GM19239 (cell line): ENCODE measurements around the gene EZR.
A peak's percentile ranks its signal among the peaks of the same experiment; 100 is the strongest.
"Not testable (repeated sequence)": the region's sequence is repeated elsewhere in the genome, so short reads cannot be mapped to it uniquely, and the experiment has no call there.

Experiments used
- DNase-seq: peaks from one replicate; pipeline ENCODE4 v3.0.0; 2011; ENCODE audit warnings: low spot score; ENCODE audit not compliant: insufficient read length
- FAIRE-seq: peaks from 2 replicates; lab custom pipeline; 2011; peaks lifted over from hg19 to GRCh38; lab: Jason Lieb, UNC

The EZR gene

DNA sequence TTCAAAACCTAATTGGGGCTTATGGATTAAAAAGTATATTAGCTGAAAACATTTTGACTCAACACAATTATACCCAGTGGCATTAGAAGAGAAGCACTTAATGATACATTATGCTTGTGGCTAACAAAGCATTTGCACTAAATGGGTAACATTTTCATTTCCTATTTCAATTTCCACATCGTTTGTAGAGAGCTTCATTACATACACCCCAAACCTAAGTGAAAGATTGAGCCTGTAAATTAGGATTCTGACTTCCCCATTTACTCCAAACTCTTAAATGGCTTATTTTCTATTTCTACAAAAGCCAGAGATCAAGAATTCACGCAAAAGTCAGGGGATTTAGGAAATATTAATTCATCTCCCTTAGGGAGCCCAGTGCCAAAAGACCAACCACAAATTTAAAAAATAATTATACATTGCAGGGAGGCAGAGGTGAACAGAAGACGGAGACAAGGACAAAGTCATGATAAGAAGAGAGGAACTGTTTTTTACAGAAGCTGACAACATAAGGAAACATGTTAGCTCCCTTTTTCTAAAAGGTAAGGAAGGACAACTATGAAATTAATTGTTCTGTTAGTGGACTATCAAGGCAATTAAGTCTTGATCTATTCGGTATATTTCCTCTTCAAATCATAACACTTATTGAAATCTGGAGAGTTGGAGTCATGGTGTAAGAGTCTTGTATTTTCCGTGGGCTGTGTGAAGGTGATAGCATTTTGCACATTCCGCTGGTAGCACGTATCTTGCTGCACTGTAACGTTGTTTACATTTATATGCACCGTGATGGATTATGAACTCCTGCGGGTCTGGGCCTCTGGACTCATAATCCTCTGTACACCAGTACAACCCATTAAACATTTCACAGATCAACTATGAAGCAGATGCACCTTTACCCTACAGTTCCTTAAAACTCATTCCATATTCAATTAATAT lies 24.8 kb upstream of the EZR start:
- FAIRE-seq (no peak), DNase-seq (no peak)

DNA sequence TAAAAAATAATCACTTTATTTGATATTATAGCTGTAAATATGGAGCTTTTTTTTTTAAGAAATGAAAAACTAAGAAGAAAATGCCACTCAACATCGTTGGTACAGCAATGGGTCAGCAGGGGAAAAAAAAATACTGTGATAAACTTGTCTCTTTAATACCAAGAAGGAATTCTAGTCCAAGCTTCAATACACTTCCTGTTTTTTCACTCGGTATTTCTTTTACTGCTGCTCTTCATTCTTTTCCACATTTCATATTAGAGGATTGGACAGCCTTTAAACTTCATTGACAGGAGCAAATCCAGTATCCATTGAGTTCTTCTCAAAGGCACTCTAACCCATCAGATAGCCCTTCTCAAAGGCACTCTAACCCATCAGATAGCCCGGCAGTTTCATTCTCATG lies 22.2 kb upstream of the EZR start:
- FAIRE-seq: no peak
- DNase-seq: no peak

DNA sequence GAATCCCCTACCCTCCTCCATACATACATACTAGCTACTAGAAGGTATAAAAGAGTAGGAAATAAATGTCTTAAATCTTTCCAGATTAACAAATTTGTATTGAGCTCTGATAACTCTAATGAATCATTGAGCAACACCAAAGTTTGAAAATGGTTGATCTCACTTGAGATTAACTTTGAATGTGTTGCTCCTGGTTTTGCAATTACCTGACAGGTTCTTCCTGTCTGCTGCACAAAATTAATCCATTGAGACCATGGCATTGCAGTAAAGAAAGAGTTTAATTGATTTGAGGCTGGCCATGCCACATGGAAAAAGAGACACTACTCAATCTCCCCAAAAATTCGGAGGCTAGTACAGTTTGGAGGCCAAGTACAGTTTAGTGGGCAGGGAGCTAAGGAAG lies 21.3 kb upstream of the EZR start:
- FAIRE-seq (no peak), DNase-seq (no peak)

DNA sequence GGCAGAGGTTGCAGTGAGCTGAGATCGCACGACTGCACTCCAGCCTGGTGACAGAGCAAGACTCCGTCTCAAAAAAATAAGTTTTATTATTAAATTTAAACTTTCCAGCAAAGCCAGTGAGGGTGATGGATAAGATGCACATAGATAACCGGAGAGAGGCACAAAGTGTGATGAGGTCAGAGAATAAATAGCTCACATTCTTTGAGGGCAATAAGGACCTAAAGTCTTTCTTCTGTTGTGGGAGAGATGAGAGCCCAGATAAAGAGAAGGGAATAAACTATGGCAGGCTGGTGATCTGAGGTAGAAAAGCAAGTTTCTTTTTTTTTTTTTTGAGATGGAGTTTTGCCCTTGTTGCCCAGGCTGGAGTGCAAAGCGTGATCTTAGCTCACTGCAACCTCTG lies 20.6 kb upstream of the EZR start:
- FAIRE-seq (no peak), DNase-seq (no peak)

DNA sequence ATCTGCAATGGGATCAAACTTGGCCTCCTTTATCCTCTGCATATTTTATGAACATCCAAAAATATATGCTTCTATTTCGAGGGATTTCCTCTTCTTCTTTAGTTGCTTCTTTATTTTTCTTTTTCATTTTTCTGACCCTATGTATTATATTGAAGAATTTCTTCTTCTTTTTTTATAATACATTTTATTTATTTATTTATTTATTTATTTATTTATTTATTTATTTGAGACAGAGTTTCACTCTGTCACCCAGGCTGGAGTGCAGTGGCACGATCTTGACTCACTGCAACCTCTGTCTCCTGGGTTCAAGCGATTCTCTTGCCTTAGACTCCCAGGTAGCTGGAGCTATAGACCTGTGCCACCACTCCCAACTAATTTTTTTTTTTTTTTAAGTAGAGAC lies 19.6 kb upstream of the EZR start:
- FAIRE-seq, DNase-seq: not testable (repeated sequence)

DNA sequence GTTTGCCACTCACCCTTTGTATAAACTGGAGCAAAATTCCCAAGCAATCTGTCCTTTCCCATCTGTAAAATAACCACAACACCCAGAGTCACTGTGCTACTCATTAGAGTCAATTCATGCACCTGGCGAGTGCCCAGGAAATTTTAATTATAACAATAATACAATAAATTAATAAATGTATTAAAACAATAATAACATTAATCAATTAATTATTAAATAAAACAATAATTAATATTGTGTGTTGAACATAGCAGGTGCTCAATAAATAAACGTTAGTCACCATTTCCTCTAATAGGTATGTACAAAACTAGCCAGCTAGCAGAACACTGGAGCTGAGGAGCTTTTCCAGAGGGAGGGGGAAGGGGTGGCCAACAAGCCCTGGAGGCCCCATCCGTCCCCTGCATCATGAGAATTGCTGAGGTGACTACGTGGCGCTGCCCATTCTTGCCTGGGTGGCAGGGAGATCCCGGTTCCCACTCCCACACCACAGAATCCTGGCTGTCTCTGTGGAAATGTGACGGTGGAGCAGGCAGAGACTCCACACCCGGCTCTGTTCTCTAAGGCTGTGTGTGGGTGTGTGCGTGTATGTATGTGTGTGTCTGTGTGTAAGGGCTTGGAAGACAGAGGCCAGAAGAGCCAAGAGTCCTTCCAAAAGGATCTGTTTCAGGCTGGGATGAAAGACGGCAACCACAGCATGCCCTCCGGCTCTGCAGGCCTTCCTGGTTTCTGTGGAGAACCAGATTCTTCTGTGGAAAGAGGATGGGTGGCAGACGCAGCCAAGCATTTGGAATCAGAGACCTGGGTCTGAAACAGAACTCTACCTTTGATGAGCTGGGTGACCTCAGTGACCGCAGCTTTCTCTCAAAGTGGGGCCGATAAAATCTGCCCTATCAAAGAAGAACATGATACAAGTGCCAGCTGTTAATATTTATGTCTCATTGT lies 18.8 kb upstream of the EZR start:
- DNase-seq: no peak
- no peak for FAIRE-seq

DNA sequence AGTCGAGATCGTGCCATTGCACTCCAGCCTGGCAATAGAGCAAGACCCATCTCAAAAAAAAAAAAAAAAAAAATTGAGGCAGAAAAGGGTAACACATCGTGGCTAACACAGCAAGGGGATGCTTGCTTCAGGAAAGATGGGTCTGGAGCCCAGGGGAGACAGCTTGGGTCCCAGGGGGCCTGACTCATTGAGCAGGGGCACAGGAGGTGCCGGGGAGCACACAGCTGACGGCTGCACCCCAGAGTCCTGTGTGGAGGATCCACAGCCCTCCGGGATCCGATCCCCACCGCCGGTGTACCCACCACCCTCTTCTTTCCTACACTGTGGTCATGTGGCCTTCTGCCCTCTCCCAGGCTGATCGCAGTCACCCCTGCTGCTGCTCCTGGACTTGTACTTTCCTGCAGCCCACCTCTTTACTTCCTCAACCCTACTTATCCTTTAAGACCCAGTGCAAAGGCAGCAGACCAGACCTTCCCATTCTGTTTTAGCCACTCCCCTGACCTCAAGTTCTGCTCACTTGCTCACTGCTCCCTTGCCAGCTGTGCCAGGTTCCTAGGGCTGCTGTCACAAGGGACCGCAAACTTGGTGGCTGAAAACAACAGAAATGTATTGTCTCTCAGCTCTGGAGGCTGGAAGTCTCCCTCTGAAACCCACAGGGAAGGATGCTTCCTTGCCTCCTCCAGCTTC lies 17.6 kb upstream of the EZR start:
- no peak for DNase-seq
- FAIRE-seq: no peak

DNA sequence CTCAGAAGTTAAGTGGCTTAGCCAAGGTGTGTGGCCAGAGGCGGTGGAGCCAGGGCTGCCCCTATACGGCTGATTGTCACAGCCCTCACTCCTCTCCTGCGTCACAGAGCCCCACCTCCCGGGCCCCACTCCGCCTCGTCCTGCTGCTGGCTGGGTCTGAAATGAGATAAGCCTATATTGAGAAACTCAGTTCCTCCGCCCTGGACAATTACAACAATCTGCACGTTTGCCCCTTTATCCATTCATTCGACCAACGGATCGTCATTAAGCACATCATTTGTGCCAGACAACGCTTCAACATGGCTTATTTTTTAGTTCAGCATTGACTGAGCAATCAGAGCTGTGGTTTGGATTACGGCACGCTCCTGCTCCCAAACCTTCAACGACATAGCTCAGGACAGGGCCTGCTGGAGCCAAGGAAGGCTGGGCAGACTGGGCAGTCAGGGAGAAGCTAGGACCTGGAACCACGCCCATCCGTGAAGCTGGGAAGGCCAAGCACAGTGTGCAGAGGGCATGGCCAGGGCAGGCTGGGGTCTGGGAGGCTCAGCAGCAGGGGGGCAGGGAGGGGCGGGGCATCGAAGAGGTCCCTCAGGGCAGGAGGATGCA lies 16.6 kb upstream of the EZR start:
- DNase-seq (no peak), FAIRE-seq (no peak)

DNA sequence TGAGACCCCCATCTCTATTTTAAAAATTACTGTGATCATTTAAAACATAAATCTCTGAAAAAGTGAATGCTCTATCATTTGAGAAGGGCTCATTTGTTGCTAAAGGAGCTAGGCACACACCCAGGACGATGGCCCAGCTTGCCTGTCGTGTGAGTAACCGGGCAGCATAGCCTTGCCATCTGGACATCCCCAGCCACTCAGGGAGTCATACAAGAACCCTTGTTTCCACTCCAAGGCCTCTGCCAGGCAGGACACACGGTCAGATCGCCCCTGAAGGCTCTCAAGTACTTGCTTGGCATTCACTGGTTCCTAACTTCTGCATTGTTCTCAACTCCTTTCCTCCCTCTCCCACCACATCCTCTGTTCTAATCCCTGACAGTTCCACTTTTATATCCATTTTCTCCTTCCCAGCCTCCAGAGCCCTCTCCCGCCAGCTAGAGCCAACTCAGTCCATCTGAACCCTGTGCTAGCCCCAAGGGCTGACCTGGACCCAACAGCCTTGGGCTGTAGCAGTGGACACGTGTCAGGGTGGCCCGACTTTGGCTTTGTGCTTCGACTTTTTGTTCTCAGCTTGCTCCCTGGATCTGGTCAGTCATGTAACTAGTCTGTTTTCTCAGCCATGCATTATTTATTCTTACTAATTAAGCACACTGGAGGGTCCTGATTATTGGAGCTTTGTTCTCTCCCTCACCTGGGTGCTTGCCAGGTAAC lies 15.7 kb upstream of the EZR start:
- no peak for FAIRE-seq
- no peak for DNase-seq

DNA sequence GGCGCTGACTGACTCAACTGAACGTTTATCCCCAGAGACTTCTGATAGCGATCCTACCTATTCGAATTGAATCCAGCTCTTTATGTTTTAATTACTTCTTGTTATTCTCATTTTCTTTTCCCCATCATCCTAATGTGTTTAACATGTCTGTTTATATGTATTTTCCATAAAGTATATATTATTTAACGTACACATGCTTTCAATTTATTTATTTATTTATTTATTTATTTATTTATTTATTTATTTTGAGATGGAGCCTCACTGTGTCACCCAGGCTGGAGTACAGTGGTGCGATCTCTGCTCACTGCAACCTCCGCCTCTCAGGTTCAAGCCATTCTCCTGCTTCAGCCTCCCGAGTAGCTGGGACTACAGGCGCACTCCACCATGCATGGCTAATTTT lies 13.6 kb upstream of the EZR start:
- FAIRE-seq, DNase-seq: not testable (repeated sequence)

DNA sequence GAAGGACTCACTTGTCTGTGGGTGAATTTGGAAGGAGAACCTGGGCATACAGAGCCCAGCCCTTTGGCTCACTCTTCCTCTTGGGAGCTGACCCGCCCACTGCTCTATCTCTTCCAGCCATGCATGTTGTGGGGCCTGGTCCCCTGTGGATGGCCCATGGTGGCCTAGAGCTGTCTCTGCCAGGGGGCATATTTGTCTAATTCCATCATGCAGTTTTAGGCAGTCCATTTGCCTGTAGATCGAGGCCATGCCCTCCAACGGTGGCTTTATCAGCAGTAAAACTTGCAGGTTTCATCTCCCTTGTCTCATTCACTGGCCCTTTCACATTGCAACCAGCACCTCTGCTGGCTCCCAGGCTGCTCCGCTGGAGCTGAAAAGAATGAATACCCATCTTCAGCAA lies 12.9 kb upstream of the EZR start:
- no peak for FAIRE-seq
- DNase-seq: no peak

DNA sequence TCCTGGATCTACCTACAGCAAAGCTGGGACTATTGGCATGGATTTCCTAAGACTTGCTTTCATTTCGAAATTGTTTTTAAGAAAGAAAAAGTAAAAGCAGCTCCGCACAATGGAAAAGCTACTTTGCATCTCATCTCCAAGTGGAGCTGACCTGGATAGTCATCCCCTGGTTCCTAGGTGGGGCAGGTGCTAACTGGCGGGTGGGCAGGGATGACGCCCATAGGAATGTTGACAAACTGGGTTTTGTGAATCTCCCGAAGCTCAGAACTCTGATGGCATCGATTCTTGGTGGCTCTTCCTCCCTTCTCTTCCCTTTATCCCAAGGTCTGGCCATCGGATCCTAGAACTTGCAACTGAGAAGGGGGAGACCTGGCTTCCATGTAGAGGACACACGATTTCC lies 12.4 kb upstream of the EZR start:
- DNase-seq (no peak), FAIRE-seq (no peak)

DNA sequence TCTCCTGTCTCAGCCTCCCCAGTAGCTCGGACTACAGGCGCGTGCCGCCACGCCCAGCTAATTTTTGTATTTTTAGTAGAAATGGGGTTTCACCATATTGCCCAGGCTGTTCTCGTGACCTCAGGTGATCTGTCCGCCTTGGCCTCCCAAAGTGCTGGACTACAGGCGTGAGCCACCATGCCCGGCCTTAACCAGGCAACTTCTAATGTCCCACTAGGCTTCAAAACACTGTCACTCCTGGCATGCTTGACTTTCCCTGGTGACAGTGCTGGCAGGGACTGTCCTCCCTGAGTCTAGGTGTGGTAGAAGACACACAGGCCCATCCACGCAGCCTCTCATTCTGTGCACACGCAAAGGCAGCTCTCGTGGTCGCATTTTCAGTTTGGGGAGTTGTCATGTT lies 11.6 kb upstream of the EZR start:
- DNase-seq (no peak), FAIRE-seq (no peak)

DNA sequence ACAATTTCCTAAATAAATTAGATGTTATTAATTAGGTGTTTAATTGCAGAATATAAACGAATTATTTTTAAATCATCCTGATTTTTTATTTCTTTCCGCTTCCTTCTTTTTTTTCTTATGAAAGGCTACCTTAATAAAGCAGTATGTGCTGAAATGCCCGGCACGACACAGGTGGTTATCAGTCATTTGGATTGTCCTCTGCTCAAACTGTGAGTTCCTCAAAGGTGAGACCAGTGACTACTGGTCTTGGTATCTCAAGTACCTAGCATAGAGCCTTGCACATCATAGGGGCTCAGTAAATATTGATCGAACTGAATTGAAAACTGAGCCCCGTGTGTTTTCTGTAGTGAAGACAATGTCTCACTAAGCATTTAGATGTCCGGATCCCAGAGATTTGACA lies 9.6 kb upstream of the EZR start:
- FAIRE-seq (peak; percentile 23), DNase-seq (no peak)

DNA sequence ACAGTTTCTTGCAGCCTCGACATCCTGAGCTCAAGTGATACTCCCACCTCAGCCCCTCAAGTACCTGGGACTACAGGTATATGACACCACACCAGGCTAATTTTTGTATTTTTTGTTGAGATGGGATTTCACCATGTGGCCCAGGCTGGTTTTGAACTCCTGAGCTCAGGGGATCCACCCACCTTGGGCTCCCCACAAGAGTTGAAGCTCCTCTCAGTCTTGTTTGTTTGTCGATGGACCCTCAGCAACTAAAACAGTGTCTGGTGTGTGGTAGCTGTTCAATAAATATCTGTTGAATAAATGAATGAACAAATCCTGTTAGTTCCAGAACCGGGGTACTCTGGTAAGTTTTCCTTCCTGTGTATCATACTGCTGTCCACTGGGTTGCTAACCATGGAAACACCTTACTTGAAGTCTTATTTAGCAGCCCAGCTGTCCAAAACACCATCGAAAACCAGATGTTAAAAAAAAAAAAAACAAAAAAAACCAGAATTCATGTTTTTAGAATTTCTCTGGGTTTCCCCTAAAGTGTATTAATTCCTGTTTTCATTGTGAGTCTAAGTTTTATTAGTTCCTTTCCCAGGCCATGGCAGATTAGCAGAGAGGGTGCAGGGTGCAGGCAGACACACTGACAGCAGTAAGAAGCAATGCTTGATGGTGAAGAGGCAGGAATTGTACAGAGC lies 7.8 kb upstream of the EZR start:
- peak; percentile 77 for FAIRE-seq
- DNase-seq: no peak

DNA sequence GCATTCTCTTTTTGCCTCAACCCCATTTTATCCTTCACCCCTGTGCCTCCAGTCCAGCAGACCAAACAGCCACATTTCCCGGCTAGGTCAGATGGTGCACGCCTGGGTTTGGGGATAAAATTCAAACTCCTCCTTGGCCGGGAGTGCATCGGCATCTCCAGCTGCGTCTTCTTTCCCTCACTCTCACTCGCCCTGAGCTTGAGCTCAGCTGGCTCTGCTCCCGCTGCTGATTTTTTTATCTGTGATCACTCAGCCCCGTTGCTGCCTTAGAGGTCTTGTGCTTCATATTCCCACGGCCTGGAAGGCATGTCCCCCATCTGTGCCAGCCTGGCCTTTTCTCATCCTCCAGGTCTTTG lies 6.8 kb upstream of the EZR start:
- FAIRE-seq (no peak), DNase-seq (no peak)

DNA sequence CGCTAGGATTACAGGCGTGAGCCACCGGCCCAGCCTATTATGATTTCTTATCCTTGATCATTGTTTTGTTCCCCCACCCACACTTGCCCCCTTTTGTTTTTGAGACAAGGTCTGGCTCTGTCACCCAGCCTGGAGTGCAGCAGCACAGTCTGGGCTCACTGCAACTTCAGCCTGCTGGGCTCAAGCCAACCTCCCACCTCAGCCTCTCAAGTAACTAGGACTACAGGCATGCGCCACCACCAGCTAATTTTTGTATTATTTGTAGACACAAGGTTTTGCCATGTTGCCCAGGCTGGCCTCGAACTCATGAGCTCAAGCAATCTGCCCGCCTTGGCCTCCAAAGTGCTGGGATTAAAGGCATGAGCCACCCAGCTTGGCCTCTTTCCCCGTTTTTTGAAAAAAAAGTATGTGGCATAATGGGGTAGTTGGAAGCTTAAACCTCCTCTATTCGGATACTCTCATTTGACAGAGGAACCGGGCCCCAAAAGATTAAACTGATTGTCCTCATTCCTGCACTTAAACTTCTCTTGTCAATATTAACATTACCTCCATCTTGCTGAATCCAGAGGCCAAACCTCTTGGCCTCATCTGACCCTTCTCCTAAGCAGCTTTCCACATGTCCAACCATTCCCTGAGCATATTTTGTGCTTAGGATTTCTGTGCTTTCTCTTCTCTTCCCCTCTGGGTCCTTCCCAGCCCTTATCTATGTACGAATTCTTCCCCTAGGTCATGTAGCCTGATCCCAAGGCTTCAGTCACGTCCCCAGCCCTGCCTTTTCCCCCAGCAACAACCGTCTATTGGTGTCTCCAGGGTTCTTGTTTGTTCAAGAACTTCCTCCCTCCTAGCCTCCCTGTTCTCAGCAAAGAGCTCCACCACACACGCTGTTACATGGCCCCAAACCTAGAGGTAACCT lies 6.1 kb upstream of the EZR start:
- FAIRE-seq (no peak), DNase-seq (no peak)

DNA sequence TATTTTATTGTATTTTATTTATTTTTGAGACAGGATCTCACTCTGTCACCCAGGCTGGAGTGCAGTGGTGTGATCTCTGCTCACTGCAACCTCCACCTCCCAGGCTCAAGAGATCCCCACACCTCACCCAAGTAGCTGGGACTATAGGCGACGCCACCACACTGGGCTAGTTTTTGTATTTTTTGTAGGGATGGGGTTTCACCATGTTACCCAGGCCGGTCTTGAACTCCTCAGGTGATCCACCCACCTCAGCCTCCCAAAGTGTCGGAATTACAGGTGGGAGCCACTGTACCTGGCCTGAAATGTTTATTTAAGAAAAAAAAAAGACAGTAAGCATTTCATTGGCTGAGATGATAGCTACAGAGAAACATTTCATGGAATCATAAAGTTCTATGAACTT lies 4.4 kb upstream of the EZR start:
- not testable (repeated sequence) for FAIRE-seq, DNase-seq
